Pancreas (tissue), 10 donors: Measurements from ENCODE around the gene CNTD1. TPM values are rescaled to one million over a fixed set of nuclear protein-coding genes. Genes with fewer than 3 reads are reported as not detected.

Experiments
- ATAC-seq, 4 donors: fragments of 200-7000 bp; cut with Tn5 transposase; one replicate each; pipeline versions ENCODE4 v1.8.0 to v1.9.1; 2020; ENCODE audit warnings: mild to moderate bottlenecking in 4 of 4, moderate library complexity in 4 of 4
- DNase-seq, 6 donors: peaks; one replicate each; pipeline ENCODE4 v3.0.0-alpha.2; 2020
- FAIRE-seq: peaks from 2 replicates; lab custom pipeline; 2012; peaks lifted over from hg19 to GRCh38; lab: Jason Lieb, UNC
- H3K27ac ChIP-seq, 4 donors: fragments of 200-600 bp; sonication (generic); 1 replicate in 3 of 4; 2 replicates in 1 of 4; pipeline versions ENCODE4 v1.5.0 to v1.8.0; 2020
- H3K27me3 ChIP-seq, 4 donors: fragments of 200-600 bp; one replicate each; pipeline ENCODE4 v1.8.0; 2021
- H3K36me3 ChIP-seq, 3 donors: fragments of 200-600 bp; sonication (generic) in 1 of 3; one replicate each; pipeline versions ENCODE4 v1.5.0 to v1.8.0; 2020 to 2021
- H3K4me1 ChIP-seq, 3 donors: fragments of 200-600 bp; one replicate each; pipeline ENCODE4 v1.8.0; 2021
- H3K4me3 ChIP-seq, 4 donors: fragments of 200-600 bp; sonication (generic) in 2 of 4; one replicate each; pipeline versions ENCODE4 v1.5.0 to v1.8.0; 2020 to 2021
- H3K9me3 ChIP-seq, 4 donors: fragments of 200-600 bp; one replicate each; pipeline ENCODE4 v1.8.0; 2021
- WGBS, 2 donors: extraction: QIAGEN DNeasy Blood & Tissue Kit; methylation state at CpG; one replicate each; pipeline ENCODE4 v1.1.7; 2013; 5-methylcytosine and 5-hydroxymethylcytosine counted together
- intact Hi-C, 3 donors: fragments of 100-400 bp; cut with DNase I; formaldehyde crosslinking; loops; one replicate each; pipeline versions ENCODE4 v1.11.1 to v1.14.2; 2022
- polyA plus RNA-seq, 2 donors: library from polyadenylated mRNA; stranded (reverse); fragments of 200-250 nt; gene quantifications; one replicate each; pipeline ENCODE4 v1.2.3, GENCODE V29; 2013
- total RNA-seq, 6 donors: library from RNA; stranded (reverse); fragmentation: NEBNext Ultra II Directional in 4 of 6; extraction: Animal tissue kit (Norgen Biotek cat#: 25700) in 4 of 6; gene quantifications; one replicate each; pipeline versions ENCODE4 v1.2.1 to v1.2.4, GENCODE V29; 2021 to 2023
- TF ChIP-seq, protein P1 (sequence below), 4 donors: fragments of 200-600 bp; sonication (generic) in 3 of 4; IDR thresholded peaks; one replicate each; pipeline versions ENCODE4 v1.5.0 to v1.8.0; 2021; ENCODE audit warnings: antibody characterized with exemption in 4 of 4
- donor health status: healthy with polysubstance abuse.
- donor health status: DM: no; HTN: no; CAD: no; lungs with moderate emphysema.
- donor health status: DM: no; HTN: no; CAD: no.
- donor health status: control.
- donor health status: control.
- donor health status: Bipolar disorder and iron deficiency.
- donor health status: DM: yes; HTN: yes; CAD: no.
- donor health status: DM: no; HTN: no; CAD: no.
- donor health status: DM: no; HTN: no; CAD: no.
- donor health status: DM: yes; HTN: yes; CAD: no.

Gene CNTD1
- total and polyA plus RNA-seq, 8 donors = 0.13 to 0.78 (median 0.45) TPM

DNA sequence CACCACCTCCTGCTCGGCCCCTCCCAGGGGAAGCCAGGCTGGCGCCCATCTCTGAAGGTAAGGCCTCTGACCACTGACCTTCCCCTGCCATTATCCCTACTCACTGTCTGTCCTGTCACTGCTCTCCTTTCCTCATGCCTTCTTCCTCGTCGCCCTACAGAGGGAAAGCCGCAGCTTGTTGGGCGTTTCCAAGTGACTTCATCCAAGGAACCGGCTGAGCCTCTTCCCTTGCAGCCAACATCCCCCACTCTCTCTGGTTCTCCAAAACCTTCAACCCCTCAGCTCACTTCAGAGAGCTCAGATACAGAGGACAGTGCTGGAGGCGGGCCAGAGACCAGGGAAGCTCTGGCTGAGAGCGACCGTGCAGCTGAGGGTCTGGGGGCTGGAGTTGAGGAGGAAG is 3.2 kb upstream of the CNTD1 start:
- ATAC-seq = no peak
- DNase-seq = no peak
- Histone ChIP-seq H3K4me3 (no peak overlapping the region), H3K9me3 (no peaks in the 10 kb centered on the region), H3K27ac (no peak overlapping the region), H3K27me3 (no peaks in the 10 kb centered on the region), H3K36me3 (no peaks in the 10 kb centered on the region), H3K4me1 (peaks cover 12 to 20% (median 13%) of the 10 kb centered on the region in 3 donors)
- intact Hi-C loops = no loop called here
- 85 to 91% methylated on average over 9 to 10 of the region's 10 CpGs for WGBS, 2 donors
- TF ChIP-seq, protein P1, sequence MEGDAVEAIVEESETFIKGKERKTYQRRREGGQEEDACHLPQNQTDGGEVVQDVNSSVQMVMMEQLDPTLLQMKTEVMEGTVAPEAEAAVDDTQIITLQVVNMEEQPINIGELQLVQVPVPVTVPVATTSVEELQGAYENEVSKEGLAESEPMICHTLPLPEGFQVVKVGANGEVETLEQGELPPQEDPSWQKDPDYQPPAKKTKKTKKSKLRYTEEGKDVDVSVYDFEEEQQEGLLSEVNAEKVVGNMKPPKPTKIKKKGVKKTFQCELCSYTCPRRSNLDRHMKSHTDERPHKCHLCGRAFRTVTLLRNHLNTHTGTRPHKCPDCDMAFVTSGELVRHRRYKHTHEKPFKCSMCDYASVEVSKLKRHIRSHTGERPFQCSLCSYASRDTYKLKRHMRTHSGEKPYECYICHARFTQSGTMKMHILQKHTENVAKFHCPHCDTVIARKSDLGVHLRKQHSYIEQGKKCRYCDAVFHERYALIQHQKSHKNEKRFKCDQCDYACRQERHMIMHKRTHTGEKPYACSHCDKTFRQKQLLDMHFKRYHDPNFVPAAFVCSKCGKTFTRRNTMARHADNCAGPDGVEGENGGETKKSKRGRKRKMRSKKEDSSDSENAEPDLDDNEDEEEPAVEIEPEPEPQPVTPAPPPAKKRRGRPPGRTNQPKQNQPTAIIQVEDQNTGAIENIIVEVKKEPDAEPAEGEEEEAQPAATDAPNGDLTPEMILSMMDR (IDR thresholded peaks at IDR 0.05) = no peak
- no peak for FAIRE-seq

DNA sequence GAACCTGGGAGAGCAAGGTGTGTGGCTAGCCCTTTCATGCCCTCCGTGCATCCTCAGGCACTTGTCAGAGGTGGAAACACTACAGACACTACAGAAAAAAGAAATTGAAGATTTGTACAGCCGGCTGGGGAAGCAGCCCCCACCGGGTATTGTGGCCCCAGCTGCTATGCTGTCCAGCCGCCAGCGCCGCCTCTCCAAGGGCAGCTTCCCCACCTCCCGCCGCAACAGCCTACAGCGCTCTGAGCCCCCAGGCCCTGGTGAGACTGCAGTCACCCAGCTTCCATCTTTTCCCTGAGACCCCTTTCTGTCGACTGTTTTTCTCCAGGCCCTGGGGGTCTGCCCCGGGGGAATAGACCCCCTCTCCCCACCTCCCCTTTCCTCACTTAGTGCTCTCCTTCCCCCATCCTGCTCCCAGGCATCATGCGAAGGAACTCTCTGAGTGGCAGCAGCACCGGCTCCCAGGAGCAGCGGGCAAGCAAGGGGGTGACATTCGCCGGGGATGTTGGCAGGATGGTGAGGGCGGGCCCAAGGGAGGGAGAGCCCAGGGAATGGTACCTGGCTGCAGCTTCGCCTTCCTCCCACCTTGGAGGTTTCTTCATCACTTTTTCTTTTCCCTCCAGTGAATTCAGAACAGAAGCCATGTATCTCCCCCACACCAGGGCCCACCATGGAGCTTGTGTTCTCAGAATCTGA is 2.4 kb upstream of the CNTD1 start:
- peak overlapping the region in 2 of 4 donors; percentile 61 to 87 for H3K4me3 ChIP-seq
- TF ChIP-seq, protein P1 (IDR thresholded peaks at IDR 0.05) = no peak
- H3K4me1 ChIP-seq = peaks cover 12 to 20% (median 13%) of the 10 kb centered on the region in 3 donors
- H3K9me3 ChIP-seq = no peaks in the 10 kb centered on the region
- DNase-seq (no peak), FAIRE-seq (no peak), ATAC-seq (no peak)
- peak overlapping the region in 1 of 4 donors; percentile 94 for H3K27ac ChIP-seq
- 60 to 91% methylated on average over 18 of the region's 18 CpGs for WGBS, 2 donors
- H3K36me3 ChIP-seq = no peaks in the 10 kb centered on the region
- H3K27me3 ChIP-seq = no peaks in the 10 kb centered on the region
- intact Hi-C loops = no loop called here

DNA sequence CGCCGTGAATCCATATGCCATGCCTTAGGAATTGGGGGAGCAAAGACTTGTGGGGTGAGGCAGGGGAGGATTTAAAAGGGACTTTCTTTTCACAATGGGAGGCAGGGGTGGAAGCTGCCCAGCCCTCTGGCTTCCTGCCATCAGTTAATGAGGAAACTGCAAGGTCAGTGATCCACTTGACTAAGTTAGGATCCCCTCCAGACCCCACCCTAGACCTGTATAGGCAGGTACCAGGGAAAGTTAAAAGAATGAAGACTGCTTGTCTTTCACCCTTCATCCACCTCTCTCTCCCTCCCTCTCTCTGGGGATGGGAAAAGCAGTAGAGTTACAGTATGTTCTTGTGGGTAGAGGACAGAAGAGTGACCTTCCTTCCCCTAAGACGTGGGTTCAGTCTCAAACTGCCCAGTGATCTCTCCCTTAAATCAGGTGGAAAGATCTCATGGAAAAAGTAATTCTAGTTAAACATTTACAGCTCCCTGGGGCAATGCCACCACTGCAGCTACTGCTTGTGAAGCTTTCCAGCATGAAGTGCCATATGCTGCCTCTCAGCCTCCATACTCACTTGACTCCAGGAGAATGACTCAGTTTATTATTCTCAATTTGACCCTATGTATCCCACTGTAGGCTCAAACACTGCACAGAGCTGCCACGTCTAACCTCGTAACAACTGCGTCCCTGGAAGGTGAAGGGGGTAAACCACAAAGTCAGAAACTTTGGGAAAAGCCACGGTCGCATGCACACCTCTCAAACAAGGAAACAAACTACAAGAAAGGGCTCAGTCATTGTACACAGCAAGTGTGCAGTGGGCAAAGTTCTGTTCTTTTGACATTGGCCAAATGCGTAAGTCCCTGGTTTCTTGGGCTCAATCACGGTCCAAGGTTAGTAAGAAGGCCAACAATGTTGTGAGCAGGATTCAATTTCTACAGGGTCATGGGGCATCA is 1.3 kb upstream of the CNTD1 start:
- no peaks in the 10 kb centered on the region for H3K27me3 ChIP-seq
- FAIRE-seq = no peak
- peak in 4 of 6 donors; percentile 62 to 67 (median 63) for DNase-seq
- H3K4me1 ChIP-seq = peaks cover 12 to 20% (median 15%) of the 10 kb centered on the region in 3 donors
- H3K9me3 ChIP-seq = no peaks in the 10 kb centered on the region
- intact Hi-C loops = no loop called here
- no peaks in the 10 kb centered on the region for H3K36me3 ChIP-seq
- TF ChIP-seq, protein P1 (IDR thresholded peaks at IDR 0.05) = no peak
- peak overlapping the region; percentile 52 to 87 (median 74) for H3K4me3 ChIP-seq
- WGBS, 2 donors = 27 to 28% methylated on average over 10 of the region's 10 CpGs
- H3K27ac ChIP-seq = peak overlapping the region; percentile 64 to 94 (median 86)
- peak; percentile 78 to 85 (median 80) for ATAC-seq

DNA sequence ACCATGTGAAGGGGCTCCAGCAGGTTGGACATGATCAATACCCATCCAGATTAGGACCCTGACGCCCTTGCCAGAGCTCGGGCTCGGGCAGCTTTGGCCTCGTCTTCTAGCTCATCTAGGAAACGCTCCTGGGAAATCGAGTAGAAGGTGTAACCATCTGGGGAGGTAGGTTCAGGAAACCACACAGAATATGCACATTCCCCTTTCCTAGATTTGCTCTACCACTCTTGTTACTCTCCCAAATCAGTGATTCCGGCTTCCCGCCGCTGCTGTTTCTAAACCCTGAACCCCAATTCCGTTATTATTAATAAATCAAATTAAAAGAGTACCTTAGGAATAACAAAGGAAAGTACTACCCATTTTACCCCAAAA is 664 bp upstream of the CNTD1 start:
- 1 to 4% methylated on average over 10 of the region's 10 CpGs for WGBS, 2 donors
- H3K9me3 ChIP-seq = no peaks in the 10 kb centered on the region
- DNase-seq = no peak
- TF ChIP-seq, protein P1 (IDR thresholded peaks at IDR 0.05) = no peak
- H3K36me3 ChIP-seq = no peaks in the 10 kb centered on the region
- H3K27ac ChIP-seq = peak overlapping the region; percentile 64 to 94 (median 86)
- FAIRE-seq = no peak
- peak; percentile 16 to 21 (median 17) for ATAC-seq
- peak overlapping the region; percentile 52 to 87 (median 74) for H3K4me3 ChIP-seq
- intact Hi-C loops = no loop called here
- H3K4me1 ChIP-seq = peaks cover 12 to 21% (median 20%) of the 10 kb centered on the region in 3 donors
- H3K27me3 ChIP-seq = no peaks in the 10 kb centered on the region
